ENCODE results near the gene SERP1. TPM values are rescaled to one million over a fixed set of nuclear protein-coding genes. Genes with fewer than 3 reads are reported as not detected.

Gene SERP1
- total and polyA plus RNA-seq, 2 experiments from 2014 or later, result 157 to 233 TPM

DNA sequence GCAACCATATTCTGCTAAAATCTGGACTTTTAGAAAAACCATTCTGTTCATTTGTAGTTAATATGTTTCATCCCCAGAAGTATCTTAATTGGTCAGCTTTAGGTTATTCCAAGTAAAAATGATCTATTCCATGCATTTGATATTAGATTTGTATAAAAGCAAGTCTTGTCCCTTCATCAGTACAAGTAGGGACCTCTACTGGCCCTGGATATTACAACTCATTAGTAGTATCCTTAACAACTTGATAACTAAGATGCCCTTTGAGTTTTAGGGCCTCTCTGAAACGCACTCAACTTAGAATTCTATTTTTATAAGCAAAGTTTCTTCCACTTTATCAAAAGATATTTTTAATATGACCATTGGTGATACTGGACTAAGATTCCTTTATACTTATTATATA, 31.6 kb upstream of the SERP1 start:
- Histone ChIP-seq H4K20me1 (ENCODE audit: insufficient read depth, poor library complexity, severe bottlenecking) (no peaks in the 10 kb centered on the region), H3K27me3 (no peaks in the 10 kb centered on the region), H3K36me3 (replicated peaks; ENCODE audit: insufficient read depth, low read depth) (no peaks in the 10 kb centered on the region), H3K9me3 (ENCODE audit: low read depth) (no peaks in the 10 kb centered on the region), H3K79me2 (peaks cover 9% of the 10 kb centered on the region), H3K27ac (no peak overlapping the region), H3K4me1 (ENCODE audit: insufficient read depth) (no peaks in the 10 kb centered on the region), H3K9me2 (replicated peaks; ENCODE audit: insufficient read depth) (no peaks in the 10 kb centered on the region), H3K4me3 (no peak overlapping the region), H3K4me2 (no peak overlapping the region), H2AFZ (no peak overlapping the region)
- TF ChIP-seq EZH2phosphoT487 (IDR thresholded peaks at IDR 0.05; ENCODE audit: low read depth, severe bottlenecking, unreplicated experiment) (no peak), CTCF (IDR thresholded peaks at IDR 0.05; ENCODE audit: poor library complexity) (no peak), EZH2 (IDR thresholded peaks at IDR 0.05; ENCODE audit: borderline replicate concordance) (no peak)
- DNase-seq (ENCODE audit: low spot score), result no peak
- WGBS (ENCODE audit: low lambda C conversion rate, missing lambda C conversion rate), result 91% methylated on average over 1 of the region's 1 CpG

- H4K20me1 ChIP-seq (ENCODE audit: insufficient read depth, poor library complexity, severe bottlenecking), result no peaks in the 10 kb centered on the region
- no peak for TF ChIP-seq CTCF (IDR thresholded peaks at IDR 0.05; ENCODE audit: poor library complexity)
- no peak for TF ChIP-seq EZH2phosphoT487 (IDR thresholded peaks at IDR 0.05; ENCODE audit: low read depth, severe bottlenecking, unreplicated experiment)
- no peak for TF ChIP-seq EZH2 (IDR thresholded peaks at IDR 0.05; ENCODE audit: borderline replicate concordance)
- WGBS (ENCODE audit: low lambda C conversion rate, missing lambda C conversion rate), result 95% methylated on average over 1 of the region's 1 CpG
- no peak overlapping the region for H2AFZ ChIP-seq
- peaks cover 2% of the 10 kb centered on the region for H3K79me2 ChIP-seq
- H3K9me2 ChIP-seq (replicated peaks; ENCODE audit: insufficient read depth), result no peaks in the 10 kb centered on the region
- H3K4me3 ChIP-seq, result no peak overlapping the region
- H3K27me3 ChIP-seq, result no peaks in the 10 kb centered on the region
- no peak for DNase-seq (ENCODE audit: low spot score)
- no peaks in the 10 kb centered on the region for H3K9me3 ChIP-seq (ENCODE audit: low read depth)
- no peak overlapping the region for H3K27ac ChIP-seq
- no peak overlapping the region for H3K4me2 ChIP-seq
- H3K36me3 ChIP-seq (replicated peaks; ENCODE audit: insufficient read depth, low read depth), result no peaks in the 10 kb centered on the region
- H3K4me1 ChIP-seq (ENCODE audit: insufficient read depth), result no peaks in the 10 kb centered on the region
Measured at GRCh38 chr3:150567328-150567727, 21.0 kb upstream of the SERP1 start.

GRCh38 chr3:150564243-150564642, 17.9 kb upstream of the SERP1 start:
- Histone ChIP-seq H3K79me2 (peaks cover under 1% of the 10 kb centered on the region), H3K27ac (no peak overlapping the region), H3K4me3 (no peak overlapping the region), H4K20me1 (ENCODE audit: insufficient read depth, poor library complexity, severe bottlenecking) (no peaks in the 10 kb centered on the region), H3K4me1 (ENCODE audit: insufficient read depth) (no peaks in the 10 kb centered on the region), H3K9me3 (ENCODE audit: low read depth) (no peaks in the 10 kb centered on the region), H3K36me3 (replicated peaks; ENCODE audit: insufficient read depth, low read depth) (no peaks in the 10 kb centered on the region), H2AFZ (no peak overlapping the region), H3K9me2 (replicated peaks; ENCODE audit: insufficient read depth) (no peaks in the 10 kb centered on the region), H3K4me2 (no peak overlapping the region), H3K27me3 (no peaks in the 10 kb centered on the region)
- no peak for TF ChIP-seq EZH2 (IDR thresholded peaks at IDR 0.05; ENCODE audit: borderline replicate concordance)
- TF ChIP-seq EZH2phosphoT487 (IDR thresholded peaks at IDR 0.05; ENCODE audit: low read depth, severe bottlenecking, unreplicated experiment), result no peak
- TF ChIP-seq CTCF (IDR thresholded peaks at IDR 0.05; ENCODE audit: poor library complexity), result no peak
- no peak for DNase-seq (ENCODE audit: low spot score)
- WGBS (ENCODE audit: low lambda C conversion rate, missing lambda C conversion rate), result 95% methylated on average over 2 of the region's 2 CpGs

DNA sequence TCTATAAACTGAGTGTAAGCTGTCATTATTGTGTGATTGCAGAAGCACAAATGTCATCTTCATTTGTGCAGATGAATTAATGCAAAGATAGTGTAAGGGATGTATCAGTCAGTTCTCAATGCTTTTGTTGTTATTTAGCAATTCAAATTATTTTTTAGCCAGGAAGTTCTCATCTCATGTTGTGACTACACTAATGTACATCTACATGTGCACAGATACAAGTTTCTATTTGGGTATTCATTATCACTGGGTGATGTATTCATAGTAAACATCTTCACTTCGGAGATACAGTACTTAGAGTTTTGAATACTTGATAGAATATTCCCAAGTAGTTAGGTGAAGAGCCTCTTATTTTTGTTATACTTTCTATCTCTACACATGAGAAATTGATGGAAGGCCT, 11.4 kb upstream of the SERP1 start:
- H3K79me2 ChIP-seq, result peaks cover 55% of the 10 kb centered on the region
- TF ChIP-seq EZH2phosphoT487 (IDR thresholded peaks at IDR 0.05; ENCODE audit: low read depth, severe bottlenecking, unreplicated experiment) (no peak), EZH2 (IDR thresholded peaks at IDR 0.05; ENCODE audit: borderline replicate concordance) (no peak), CTCF (IDR thresholded peaks at IDR 0.05; ENCODE audit: poor library complexity) (no peak)
- H3K36me3 ChIP-seq (replicated peaks; ENCODE audit: insufficient read depth, low read depth), result no peaks in the 10 kb centered on the region
- WGBS (ENCODE audit: low lambda C conversion rate, missing lambda C conversion rate), result 100% methylated on average over 1 of the region's 1 CpG
- H3K9me3 ChIP-seq (ENCODE audit: low read depth), result no peaks in the 10 kb centered on the region
- H3K27me3 ChIP-seq, result no peaks in the 10 kb centered on the region
- no peaks in the 10 kb centered on the region for H4K20me1 ChIP-seq (ENCODE audit: insufficient read depth, poor library complexity, severe bottlenecking)
- H2AFZ ChIP-seq, result no peak overlapping the region
- H3K4me1 ChIP-seq (ENCODE audit: insufficient read depth), result no peaks in the 10 kb centered on the region
- H3K4me2 ChIP-seq, result no peak overlapping the region
- no peak for DNase-seq (ENCODE audit: low spot score)
- H3K9me2 ChIP-seq (replicated peaks; ENCODE audit: insufficient read depth), result no peaks in the 10 kb centered on the region
- no peak overlapping the region for H3K27ac ChIP-seq
- no peak overlapping the region for H3K4me3 ChIP-seq

All from hepatocyte (in vitro differentiated cells).